ENCODE measurements around the gene DUSP28.

DNA sequence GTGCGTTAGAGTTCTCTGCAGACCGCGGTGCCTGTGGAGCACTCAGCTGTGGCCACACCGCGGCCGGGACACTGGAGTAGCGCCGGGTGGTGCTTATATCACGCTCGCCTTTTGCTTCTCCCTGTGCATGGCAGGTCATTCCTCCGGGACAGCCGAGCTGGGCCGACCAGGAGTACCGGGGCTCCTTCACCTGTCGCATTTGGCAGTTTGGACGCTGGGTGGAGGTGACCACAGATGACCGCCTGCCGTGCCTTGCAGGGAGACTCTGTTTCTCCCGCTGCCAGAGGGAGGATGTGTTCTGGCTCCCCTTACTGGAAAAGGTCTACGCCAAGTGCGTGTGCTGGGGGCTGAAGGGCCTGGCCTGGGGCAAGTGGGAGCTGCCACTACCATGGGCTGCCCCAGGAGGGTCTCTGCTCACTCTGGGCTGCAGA lies 30.5 kb downstream of the DUSP28 start:
- no peak for TF ChIP-seq EZH2 (IDR thresholded peaks at IDR 0.05; ENCODE audit: borderline replicate concordance, low read depth, low read length, poor library complexity, severe bottlenecking)
- TF ChIP-seq, protein P1, sequence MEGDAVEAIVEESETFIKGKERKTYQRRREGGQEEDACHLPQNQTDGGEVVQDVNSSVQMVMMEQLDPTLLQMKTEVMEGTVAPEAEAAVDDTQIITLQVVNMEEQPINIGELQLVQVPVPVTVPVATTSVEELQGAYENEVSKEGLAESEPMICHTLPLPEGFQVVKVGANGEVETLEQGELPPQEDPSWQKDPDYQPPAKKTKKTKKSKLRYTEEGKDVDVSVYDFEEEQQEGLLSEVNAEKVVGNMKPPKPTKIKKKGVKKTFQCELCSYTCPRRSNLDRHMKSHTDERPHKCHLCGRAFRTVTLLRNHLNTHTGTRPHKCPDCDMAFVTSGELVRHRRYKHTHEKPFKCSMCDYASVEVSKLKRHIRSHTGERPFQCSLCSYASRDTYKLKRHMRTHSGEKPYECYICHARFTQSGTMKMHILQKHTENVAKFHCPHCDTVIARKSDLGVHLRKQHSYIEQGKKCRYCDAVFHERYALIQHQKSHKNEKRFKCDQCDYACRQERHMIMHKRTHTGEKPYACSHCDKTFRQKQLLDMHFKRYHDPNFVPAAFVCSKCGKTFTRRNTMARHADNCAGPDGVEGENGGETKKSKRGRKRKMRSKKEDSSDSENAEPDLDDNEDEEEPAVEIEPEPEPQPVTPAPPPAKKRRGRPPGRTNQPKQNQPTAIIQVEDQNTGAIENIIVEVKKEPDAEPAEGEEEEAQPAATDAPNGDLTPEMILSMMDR (conservative IDR thresholded peaks at IDR 0.05; ENCODE audit: low read depth, low read length), result no peak

Measured in A673 (cell line).